Sigmoid colon (tissue), 7 donors: ENCODE results near the gene CPNE9. TPM values are rescaled to one million over a fixed set of nuclear protein-coding genes. Genes with fewer than 3 reads are reported as not detected.

Experiments
- DNase-seq: peaks from one replicate; pipeline ENCODE4 v3.0.0-alpha.2; 2019
- H3K27ac ChIP-seq, 4 donors: fragments of 200-600 bp; sonication (generic); one replicate each; pipeline ENCODE4 v1.5.1; 2016 to 2019; ENCODE audit warnings: mild to moderate bottlenecking in 1 of 4
- H3K27me3 ChIP-seq, 3 donors: fragments of 200-600 bp; sonication (generic); one replicate each; pipeline ENCODE4 v1.5.1; 2019; ENCODE audit warnings: mild to moderate bottlenecking in 1 of 3
- H3K36me3 ChIP-seq, 4 donors: fragments of 200-600 bp; sonication (generic); one replicate each; pipeline ENCODE4 v1.5.1; 2016 to 2019
- H3K4me1 ChIP-seq, 4 donors: fragments of 200-600 bp; sonication (generic); one replicate each; pipeline ENCODE4 v1.5.1; 2017 to 2019
- H3K4me3 ChIP-seq, 4 donors: fragments of 200-600 bp; sonication (generic); one replicate each; pipeline ENCODE4 v1.5.1; 2017 to 2019; ENCODE audit warnings: mild to moderate bottlenecking in 2 of 4, moderate library complexity in 1 of 4
- H3K9me3 ChIP-seq, 4 donors: fragments of 200-600 bp in 3 of 4; sonication (generic) in 3 of 4; one replicate each; pipeline versions ENCODE4 v1.5.1 to v1.6.1; 2013 to 2019
- EP300 ChIP-seq, 4 donors: sonication (generic); formaldehyde crosslinking; IDR thresholded peaks; one replicate each; pipeline ENCODE4 v1.6.1; 2017; ENCODE audit warnings: antibody characterized with exemption in 4 of 4
- POLR2A ChIP-seq, 2 donors: fragments of 450-650 bp; IDR thresholded peaks; one replicate each; pipeline ENCODE4 v1.6.1; 2016; ENCODE audit warnings: antibody characterized with exemption in 2 of 2, mild to moderate bottlenecking in 2 of 2, moderate library complexity in 2 of 2
- POLR2AphosphoS5 ChIP-seq, 4 donors: sonication (generic); formaldehyde crosslinking; IDR thresholded peaks; one replicate each; pipeline ENCODE4 v1.6.1; 2017; ENCODE audit warnings: antibody characterized with exemption in 4 of 4
- WGBS, 2 donors: extraction: QIAGEN DNeasy Blood & Tissue Kit; methylation state at CpG; one replicate each; pipeline ENCODE4 v1.1.7; 2013; 5-methylcytosine and 5-hydroxymethylcytosine counted together
- intact Hi-C: fragments of 100-400 bp; cut with DNase I; formaldehyde crosslinking; loops from one replicate; pipeline ENCODE4 v1.15.1; 2023
- polyA plus RNA-seq, 3 donors: library from polyadenylated mRNA; stranded (reverse); fragments of 200-250 nt; gene quantifications; one replicate each; pipeline ENCODE4 v1.2.3, GENCODE V29; 2013
- total RNA-seq, 4 donors: library from RNA; depleted of rRNA; stranded (reverse); fragments of >200 nt; gene quantifications; one replicate each; pipeline ENCODE4 v1.1.0, GENCODE V29; 2016
- TF ChIP-seq, protein P1 (sequence below), 4 experiments: fragments of 450-650 bp in 3 of 4; fragments of 200-600 bp in 1 of 4; IDR thresholded peaks; one replicate each; pipeline ENCODE4 v1.5.1; 2016 to 2019; ENCODE audit warnings: antibody characterized with exemption in 4 of 4, mild to moderate bottlenecking in 3 of 4, moderate library complexity in 2 of 4
- donor health status: healthy with polysubstance abuse.
- donor health status: Bipolar disorder and iron deficiency.
- donor health status: healthy.

The CPNE9 gene
- total and polyA plus RNA-seq, 7 donors, result 0.14 to 0.22 TPM; not detected in 5

DNA sequence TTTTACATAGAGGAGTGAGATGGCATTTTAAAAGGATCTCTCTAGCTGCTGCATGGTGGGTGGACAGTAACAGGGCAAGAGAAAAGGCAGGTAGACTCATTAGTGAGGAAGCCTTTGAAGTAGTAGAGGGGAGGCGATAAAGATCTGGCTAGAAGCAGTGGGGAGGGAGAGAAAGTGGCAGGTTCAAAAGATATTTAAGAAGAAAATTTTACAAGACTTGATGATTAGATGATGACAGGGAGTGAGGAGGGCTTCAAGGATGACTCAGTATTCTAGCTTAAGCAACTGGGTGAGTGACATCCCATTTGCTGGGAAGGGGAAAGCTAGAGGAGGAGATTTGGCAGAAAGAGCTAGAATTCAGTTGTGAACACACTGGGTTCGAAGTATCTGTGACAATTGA is 24.1 kb downstream of the CPNE9 start:
- H3K4me1 ChIP-seq, result peaks cover 0 to 18% (median 15%) of the 10 kb centered on the region in 4 donors
- H3K9me3 ChIP-seq, result no peaks in the 10 kb centered on the region
- no peak for DNase-seq
- WGBS, 2 donors, result 90% methylated on average over 2 of the region's 2 CpGs
- H3K4me3 ChIP-seq, result no peak overlapping the region
- H3K27me3 ChIP-seq, result no peaks in the 10 kb centered on the region
- H3K27ac ChIP-seq, result no peak overlapping the region
- intact Hi-C loops, result no loop called here
- TF ChIP-seq POLR2AphosphoS5 (IDR thresholded peaks at IDR 0.05), result no peak
- TF ChIP-seq EP300 (IDR thresholded peaks at IDR 0.05), result no peak
- no peak for TF ChIP-seq POLR2A (IDR thresholded peaks at IDR 0.05)
- TF ChIP-seq, protein P1, sequence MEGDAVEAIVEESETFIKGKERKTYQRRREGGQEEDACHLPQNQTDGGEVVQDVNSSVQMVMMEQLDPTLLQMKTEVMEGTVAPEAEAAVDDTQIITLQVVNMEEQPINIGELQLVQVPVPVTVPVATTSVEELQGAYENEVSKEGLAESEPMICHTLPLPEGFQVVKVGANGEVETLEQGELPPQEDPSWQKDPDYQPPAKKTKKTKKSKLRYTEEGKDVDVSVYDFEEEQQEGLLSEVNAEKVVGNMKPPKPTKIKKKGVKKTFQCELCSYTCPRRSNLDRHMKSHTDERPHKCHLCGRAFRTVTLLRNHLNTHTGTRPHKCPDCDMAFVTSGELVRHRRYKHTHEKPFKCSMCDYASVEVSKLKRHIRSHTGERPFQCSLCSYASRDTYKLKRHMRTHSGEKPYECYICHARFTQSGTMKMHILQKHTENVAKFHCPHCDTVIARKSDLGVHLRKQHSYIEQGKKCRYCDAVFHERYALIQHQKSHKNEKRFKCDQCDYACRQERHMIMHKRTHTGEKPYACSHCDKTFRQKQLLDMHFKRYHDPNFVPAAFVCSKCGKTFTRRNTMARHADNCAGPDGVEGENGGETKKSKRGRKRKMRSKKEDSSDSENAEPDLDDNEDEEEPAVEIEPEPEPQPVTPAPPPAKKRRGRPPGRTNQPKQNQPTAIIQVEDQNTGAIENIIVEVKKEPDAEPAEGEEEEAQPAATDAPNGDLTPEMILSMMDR (IDR thresholded peaks at IDR 0.05), result no peak
- H3K36me3 ChIP-seq, result no peaks in the 10 kb centered on the region

DNA sequence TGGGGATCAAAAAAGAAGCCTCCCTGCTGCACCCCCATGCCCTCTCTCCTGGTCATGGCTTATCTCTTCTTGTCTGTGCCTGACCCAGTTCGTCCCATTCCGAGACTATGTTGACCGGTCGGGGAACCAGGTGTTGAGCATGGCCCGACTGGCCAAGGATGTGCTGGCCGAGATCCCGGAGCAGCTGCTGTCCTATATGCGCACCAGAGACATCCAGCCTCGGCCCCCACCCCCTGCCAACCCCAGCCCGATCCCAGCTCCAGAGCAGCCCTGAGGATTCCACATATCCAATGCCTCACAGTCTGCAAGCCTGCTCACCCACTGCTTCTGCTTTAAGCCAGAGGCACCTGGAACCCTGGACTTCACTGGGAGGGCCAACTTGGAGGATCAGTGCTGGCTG is 25.8 kb downstream of the CPNE9 start:
- H3K4me3 ChIP-seq, result no peak overlapping the region
- H3K4me1 ChIP-seq, result peaks cover 0 to 32% (median 29%) of the 10 kb centered on the region in 4 donors
- peaks cover 0 to 6% (median 1%) of the 10 kb centered on the region in 4 donors for H3K36me3 ChIP-seq
- WGBS, 2 donors, result 88 to 92% methylated on average over 10 of the region's 10 CpGs
- intact Hi-C loops, result no loop called here
- no peak overlapping the region for H3K27ac ChIP-seq
- H3K27me3 ChIP-seq, result no peaks in the 10 kb centered on the region
- TF ChIP-seq, protein P1 (IDR thresholded peaks at IDR 0.05), result no peak
- TF ChIP-seq POLR2AphosphoS5 (IDR thresholded peaks at IDR 0.05), result no peak
- no peak for TF ChIP-seq EP300 (IDR thresholded peaks at IDR 0.05)
- TF ChIP-seq POLR2A (IDR thresholded peaks at IDR 0.05), result no peak
- no peaks in the 10 kb centered on the region for H3K9me3 ChIP-seq
- no peak for DNase-seq

DNA sequence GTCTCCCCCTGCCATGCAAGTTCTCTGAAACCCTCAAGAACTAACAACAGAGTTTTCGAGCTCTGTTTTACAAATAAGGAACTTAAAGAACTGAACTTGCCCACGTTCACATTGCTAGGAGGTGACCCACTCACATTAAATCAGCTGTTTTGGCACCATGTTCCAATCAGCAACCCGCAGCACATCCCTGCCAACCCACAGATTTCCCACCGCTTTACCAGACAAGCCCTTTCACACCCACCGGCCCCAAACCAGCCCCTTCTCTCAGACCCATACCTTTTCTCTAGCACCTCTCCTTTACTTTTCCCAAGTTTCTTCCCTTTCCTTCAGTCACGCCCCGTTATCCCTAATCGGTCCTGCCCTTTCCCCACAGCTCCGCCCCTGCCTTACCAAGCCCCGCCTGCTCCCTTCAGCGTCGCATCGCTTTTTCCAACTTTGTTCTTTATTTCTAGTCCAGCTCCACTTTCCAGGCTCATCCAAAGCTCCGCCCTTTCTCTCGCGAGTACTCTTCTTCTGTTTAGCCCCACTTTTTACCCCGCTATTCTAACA is 27.1 kb downstream of the CPNE9 start:
- intact Hi-C loops, result loop anchor here (1.0 to 5.0 kb wide), 5 partner anchors 19 to 297 kb away; partner anchors contain the start of genes ARPC4, CRELD1, FANCD2 and MTMR14

DNA sequence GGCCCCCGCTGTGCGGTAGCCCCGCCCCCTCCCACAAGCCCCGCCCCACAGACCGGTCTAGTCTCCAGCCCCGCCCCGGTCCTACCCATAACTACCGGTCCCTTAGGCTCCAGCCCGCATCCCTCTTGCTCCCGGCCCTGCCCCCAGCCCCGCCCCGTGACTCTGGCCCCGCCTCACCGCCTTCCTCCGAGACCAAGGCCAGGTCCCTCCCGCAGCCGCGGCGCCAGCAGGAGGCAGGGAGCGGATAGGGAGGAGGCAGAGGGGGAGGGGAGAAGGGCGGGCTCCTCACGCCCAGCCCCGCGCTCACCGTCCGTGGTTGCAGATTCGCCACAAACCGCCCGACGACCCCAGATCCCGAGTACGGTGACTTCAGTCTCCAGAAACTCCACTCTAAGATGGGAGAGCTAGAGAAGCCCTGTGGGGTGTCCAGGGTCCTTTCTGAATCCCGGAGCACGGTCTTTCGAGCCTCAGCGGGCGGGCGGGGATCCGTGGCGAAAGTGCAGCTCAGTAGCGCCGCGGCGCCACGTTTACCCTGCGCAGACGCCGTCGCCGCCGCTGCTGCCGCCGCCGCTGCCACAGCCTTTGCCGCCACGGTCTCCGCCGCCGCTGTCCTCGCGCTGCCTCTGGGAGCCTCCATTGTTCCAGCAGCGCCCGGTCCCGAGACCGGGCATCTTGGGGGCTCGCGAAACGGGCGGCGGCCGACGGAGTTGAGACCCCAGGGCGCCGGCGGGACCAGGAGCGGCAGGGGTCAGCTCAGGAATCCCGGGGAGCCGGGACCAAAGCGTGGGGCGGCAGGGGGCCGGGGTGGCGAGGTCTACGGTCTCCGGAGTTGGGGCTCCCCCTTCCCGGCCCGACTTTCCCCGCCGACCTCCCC is 27.8 kb downstream of the CPNE9 start, which contains the start of gene BRPF1:
TSS of gene BRPF1 (plus strand) at position 530 of the 874 bp plus-strand sequence. CDS start 2,406 bp downstream, outside the sequence.
- Histone ChIP-seq H3K27ac (peak within 1 kb of the TSS; percentile 87 to 98 (median 94)), H3K4me1 (peaks cover 0 to 32% (median 29%) of the 10 kb centered on the region in 4 donors), H3K36me3 (peaks cover 0 to 25% (median 10%) of the 10 kb centered on the region in 4 donors), H3K4me3 (peak within 1 kb of the TSS; percentile 95 to 100 (median 98)), H3K9me3 (no peaks in the 10 kb centered on the region), H3K27me3 (no peaks in the 10 kb centered on the region)
- WGBS, 2 donors, result 0 to 1% methylated on average over 88 of the region's 88 CpGs
- TF ChIP-seq EP300 (IDR thresholded peaks at IDR 0.05) (peak in 1 of 4 donors; percentile 6), POLR2AphosphoS5 (IDR thresholded peaks at IDR 0.05) (peak; percentile 24 to 86 (median 78)), POLR2A (IDR thresholded peaks at IDR 0.05) (peak; percentile 47 to 51)
- TF ChIP-seq, protein P1 (IDR thresholded peaks at IDR 0.05), result no peak
- intact Hi-C loops, result loop anchor here (1.0 to 5.0 kb wide), 5 partner anchors 18 to 296 kb away; partner anchors contain the start of genes ARPC4, CRELD1, FANCD2 and MTMR14
- peak; percentile 100 for DNase-seq

More for the DNA sequence above, 27.1 kb downstream of the CPNE9 start:
- Histone ChIP-seq H3K4me1 (peaks cover 0 to 32% (median 29%) of the 10 kb centered on the region in 4 donors), H3K36me3 (peaks cover 0 to 19% (median 5%) of the 10 kb centered on the region in 4 donors), H3K9me3 (no peaks in the 10 kb centered on the region), H3K27ac (peak overlapping the region; percentile 87 to 98 (median 94)), H3K27me3 (no peaks in the 10 kb centered on the region), H3K4me3 (peak overlapping the region; percentile 95 to 100 (median 98))
- TF ChIP-seq EP300 (IDR thresholded peaks at IDR 0.05) (no peak), POLR2AphosphoS5 (IDR thresholded peaks at IDR 0.05) (peak in 1 of 4 donors; percentile 5), POLR2A (IDR thresholded peaks at IDR 0.05) (no peak)
- no peak for DNase-seq
- 1 to 2% methylated on average over 17 of the region's 17 CpGs for WGBS, 2 donors
